HepG2 (cell line): Measurements from ENCODE around the gene CC2D1B. TPM values are rescaled to one million over a fixed set of nuclear protein-coding genes. Genes with fewer than 3 reads are reported as not detected.

ENCODE experiments used
- ATAC-seq: fragments of 200-7000 bp; cut with Tn5 transposase; 3 replicates; pipeline ENCODE4 v1.9.1; 2020; ENCODE audit warnings: mild to moderate bottlenecking, moderate library complexity
- BruUV-seq: library from RNA; stranded (reverse); fragments of 400-500 nt; replicated peaks from 2 replicates; lab custom pipeline; 2021; lab: Mats Ljungman, UMichigan
- CTCF ChIA-PET: fragments of 300-600 bp; formaldehyde crosslinking; extraction: SDS; loops from one replicate; lab custom pipeline; 2021; ENCODE audit warnings: low total read pairs, inconsistent platforms, low intra/inter-chr PET ratio; lab: Yijun Ruan, JAX
- POLR2A ChIA-PET: fragments of 350-600 bp; sonication (Branson Sonifier 250); formaldehyde crosslinking; loops from one replicate; lab custom pipeline; 2020; ENCODE audit warnings: antibody characterized with exemption, inconsistent platforms; lab: Yijun Ruan, JAX
- DNase-seq: peaks from one replicate; pipeline ENCODE4 v3.0.0-alpha.2; 2015; ENCODE audit warnings: low spot score
- FAIRE-seq: peaks from 3 replicates; lab custom pipeline; 2011; peaks lifted over from hg19 to GRCh38; lab: Jason Lieb, UNC
- H2AFZ ChIP-seq: one replicate; pipeline ENCODE4 v1.6.1; 2011; ENCODE audit warnings: low read length, inconsistent platforms
- H3K27ac ChIP-seq: fragments of 300-600 bp; 3 replicates; pipeline ENCODE4 v1.8.0; 2011; ENCODE audit warnings: mixed run types, mild to moderate bottlenecking, mixed read lengths, low read length, inconsistent platforms; ENCODE audit not compliant: insufficient read depth; ENCODE audit errors: extremely low read length
- H3K27me3 ChIP-seq, 2 experiments: fragments of 200-600 bp in 1 of 2; 2 replicates in 1 of 2; 3 replicates in 1 of 2; pipeline versions ENCODE4 v1.6.0 to v1.8.0; 2011; ENCODE audit warnings: low read length in 2 of 2, mild to moderate bottlenecking in 2 of 2, moderate library complexity in 2 of 2, inconsistent platforms in 1 of 2; ENCODE audit not compliant: insufficient read depth in 2 of 2, control insufficient read depth in 1 of 2
- H3K36me3 ChIP-seq, 2 experiments: fragments of 200-600 bp in 1 of 2; replicated peaks in 1 of 2; 2 replicates in 1 of 2; 3 replicates in 1 of 2; pipeline versions ENCODE4 v1.5.1 to v1.8.0; 2011; ENCODE audit warnings: low read length in 2 of 2, inconsistent platforms in 1 of 2; ENCODE audit not compliant: insufficient read depth in 2 of 2, control insufficient read depth in 1 of 2
- H3K4me1 ChIP-seq: 2 replicates; pipeline ENCODE4 v1.5.1; 2012; ENCODE audit warnings: low read length, inconsistent platforms; ENCODE audit not compliant: insufficient read depth
- H3K4me2 ChIP-seq: 2 replicates; pipeline ENCODE4 v1.6.0; 2011; ENCODE audit warnings: low read depth, low read length, inconsistent platforms
- H3K4me3 ChIP-seq, 3 experiments: fragments of 200-600 bp in 1 of 3; sonication (generic), shearing (Covaris generic) in 1 of 3; replicated peaks in 1 of 3; 2 replicates each; pipeline ENCODE4 v1.5.1; 2011 to 2016; ENCODE audit warnings: low read length in 3 of 3, inconsistent platforms in 2 of 3, low read depth in 2 of 3, mild to moderate bottlenecking in 2 of 3, control low read depth in 1 of 3, mixed read lengths in 1 of 3; ENCODE audit not compliant: insufficient read depth in 1 of 3
- H3K79me2 ChIP-seq: one replicate; pipeline ENCODE4 v1.6.1; 2011; ENCODE audit warnings: low read length, inconsistent platforms; ENCODE audit not compliant: insufficient read depth
- H3K9ac ChIP-seq: 2 replicates; pipeline ENCODE4 v1.6.0; 2011; ENCODE audit warnings: mild to moderate bottlenecking, low read depth, low read length, inconsistent platforms; ENCODE audit not compliant: insufficient read depth
- H3K9me3 ChIP-seq: 2 replicates; pipeline ENCODE4 v1.5.1; 2012; ENCODE audit warnings: mild to moderate bottlenecking, low read length
- H4K20me1 ChIP-seq: 2 replicates; pipeline ENCODE4 v1.6.0; 2011; ENCODE audit warnings: inconsistent platforms, mild to moderate bottlenecking, low read length, moderate library complexity; ENCODE audit not compliant: insufficient read depth
- BATF2 ChIP-seq: sonication (generic); formaldehyde crosslinking; IDR thresholded peaks from 2 replicates; pipeline ENCODE4 v1.8.0; 2022; ENCODE audit warnings: mild to moderate bottlenecking, missing genetic modification reagents, moderate library complexity
- E2F5 ChIP-seq: sonication (generic); formaldehyde crosslinking; conservative IDR thresholded peaks from 2 replicates; pipeline ENCODE4 v1.4.0; 2020; ENCODE audit warnings: missing genetic modification reagents
- ESRRA ChIP-seq: sonication (generic); formaldehyde crosslinking; IDR thresholded peaks from 2 replicates; pipeline ENCODE4 v1.5.1; 2020; ENCODE audit warnings: mild to moderate bottlenecking, low read depth, missing genetic modification reagents
- FOXO1 ChIP-seq: sonication (generic); formaldehyde crosslinking; IDR thresholded peaks from 2 replicates; pipeline ENCODE4 v1.4.0; 2020; ENCODE audit warnings: missing genetic modification reagents
- GMEB1 ChIP-seq: sonication (generic); formaldehyde crosslinking; IDR thresholded peaks from 2 replicates; pipeline ENCODE4 v1.5.1; 2020; ENCODE audit warnings: missing genetic modification reagents, mild to moderate bottlenecking, borderline replicate concordance
- GMEB2 ChIP-seq: IDR thresholded peaks from 2 replicates; pipeline ENCODE4 v1.6.1; 2016; ENCODE audit warnings: missing biosample characterization, missing genetic modification reagents, low read depth
- KLF16 ChIP-seq, 2 experiments: sonication (generic) in 1 of 2; formaldehyde crosslinking in 1 of 2; IDR thresholded peaks; 2 replicates each; pipeline versions ENCODE4 v1.6.1 to v1.8.0; 2016 to 2023; ENCODE audit warnings: missing genetic modification reagents in 2 of 2, missing compliant biosample characterization in 1 of 2
- MED13 ChIP-seq: sonication (generic); formaldehyde crosslinking; IDR thresholded peaks from 2 replicates; pipeline ENCODE4 v1.5.0; 2020; ENCODE audit warnings: missing genetic modification reagents
- MEF2D ChIP-seq: sonication (generic); formaldehyde crosslinking; IDR thresholded peaks from 2 replicates; pipeline ENCODE4 v1.5.1; 2020; ENCODE audit warnings: mild to moderate bottlenecking, missing genetic modification reagents
- MLLT10 ChIP-seq: sonication (generic); formaldehyde crosslinking; IDR thresholded peaks from 2 replicates; pipeline ENCODE4 v1.4.0; 2020; ENCODE audit warnings: missing genetic modification reagents
- NFIB ChIP-seq: sonication (generic); formaldehyde crosslinking; IDR thresholded peaks from 2 replicates; pipeline ENCODE4 v1.9.0; 2021; ENCODE audit warnings: missing genetic modification reagents, mild to moderate bottlenecking, borderline replicate concordance
- ZNF264 ChIP-seq: sonication (generic); formaldehyde crosslinking; IDR thresholded peaks from 2 replicates; pipeline ENCODE4 v1.4.0; 2020; ENCODE audit warnings: missing genetic modification reagents
- ZNF431 ChIP-seq: sonication (generic); formaldehyde crosslinking; IDR thresholded peaks from 2 replicates; pipeline ENCODE4 v1.9.0; 2022; ENCODE audit warnings: missing genetic modification reagents, low read depth, mild to moderate bottlenecking, borderline replicate concordance
- ZNF598 ChIP-seq: sonication (generic); formaldehyde crosslinking; IDR thresholded peaks from 2 replicates; pipeline ENCODE4 v1.5.1; 2020; ENCODE audit warnings: mild to moderate bottlenecking, missing genetic modification reagents, borderline replicate concordance
- ZNF83 ChIP-seq: sonication (generic); formaldehyde crosslinking; IDR thresholded peaks from 2 replicates; pipeline ENCODE4 v1.4.0; 2020; ENCODE audit warnings: missing genetic modification reagents, mild to moderate bottlenecking, borderline replicate concordance
- WGBS: methylation state at CpG from one replicate; pipeline ENCODE4 v1.1.6; 2017; ENCODE audit warnings: low lambda C conversion rate; 5-methylcytosine and 5-hydroxymethylcytosine counted together
- in situ Hi-C: cut with HindIII; loops from 2 replicates; pipeline ENCODE4 v1.10.0; 2017; ENCODE audit warnings: low pct_unique_long_range_greater_than_20kb; ENCODE audit not compliant: extremely low pct_ligation_motif_present
- intact Hi-C: fragments of 100-400 bp; cut with micrococcal nuclease; formaldehyde crosslinking; loops from one replicate; pipeline ENCODE4 v1.10.0; 2022; ENCODE audit not compliant: unreplicated experiment
- polyA plus RNA-seq, 8 experiments: library from polyadenylated mRNA; depleted of rRNA in 3 of 8; stranded (reverse) in 7 of 8; unstranded in 1 of 8; fragments of >200 nt; fragmentation: Illumina TruSeq in 4 of 8; extraction: Trizol in 4 of 8; gene quantifications; 2 replicates each; pipeline versions ENCODE4 v1.2.1 to v1.2.3, GENCODE V29; 2011 to 2016; ENCODE audit warnings: low read depth in 4 of 8, missing spikeins in 1 of 8, mixed read lengths in 1 of 8; ENCODE audit not compliant: insufficient read depth in 1 of 8
- total RNA-seq, 5 experiments: library from RNA; depleted of rRNA; stranded (reverse); fragments of >200 nt; fragmentation: Illumina TruSeq; extraction: Trizol; gene quantifications; 2 replicates each; pipeline ENCODE4 v1.2.3, GENCODE V29; 2016; ENCODE audit warnings: low read depth in 1 of 5
- TF ChIP-seq, protein P1 (sequence below): sonication (generic); formaldehyde crosslinking; IDR thresholded peaks from 2 replicates; pipeline ENCODE4 v1.4.0; 2020; ENCODE audit warnings: mild to moderate bottlenecking, missing genetic modification reagents

CC2D1B gene
- total and polyA plus RNA-seq, 2 of the 13 experiments (the other 11 are each of a cell fraction or from before 2014, with no cell fraction given) = 7.2 to 19.2 TPM

DNA sequence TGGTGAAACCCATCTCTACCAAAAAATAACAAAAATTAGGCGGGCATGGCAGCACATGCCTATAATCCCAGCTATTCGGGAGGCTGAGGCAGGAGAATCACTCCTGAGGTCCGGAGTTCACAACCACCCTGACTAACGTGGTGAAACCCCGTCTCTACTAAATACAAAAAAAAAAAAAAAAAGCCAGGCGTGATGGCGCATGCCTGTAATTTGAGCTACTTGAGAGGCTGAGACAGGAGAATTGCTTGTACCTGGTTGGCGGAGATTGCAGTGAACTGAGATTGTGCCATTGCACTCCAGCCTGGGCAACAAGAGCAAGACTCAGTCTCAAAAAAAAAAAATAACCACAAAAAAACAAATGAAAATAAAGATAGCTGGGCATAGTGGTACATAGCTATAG is 42.3 kb downstream of the CC2D1B start:
- Histone ChIP-seq H3K9me3 (no peaks in the 10 kb centered on the region), H3K27me3 (no peaks in the 10 kb centered on the region), H4K20me1 (no peaks in the 10 kb centered on the region), H3K4me1 (peaks cover 13% of the 10 kb centered on the region), H3K9ac (no peak overlapping the region), H3K4me2 (no peak overlapping the region), H3K27ac (no peak overlapping the region), H2AFZ (no peak overlapping the region), H3K79me2 (no peaks in the 10 kb centered on the region), H3K36me3 (no peaks in the 10 kb centered on the region), H3K4me3 (no peak overlapping the region)
- in situ Hi-C loops (no loop called here), intact Hi-C loops (no loop called here)
- DNase-seq (no peak), FAIRE-seq (no peak), ATAC-seq (no peak)
- CTCF ChIA-PET = no interaction called here
- 93% methylated on average over 8 of the region's 8 CpGs for WGBS
- TF ChIP-seq ZNF431 (CRISPR knock-in tag) (no peak), FOXO1 (CRISPR knock-in tag) (no peak), ZNF264 (CRISPR knock-in tag) (no peak), ZNF83 (CRISPR knock-in tag) (no peak), MLLT10 (CRISPR knock-in tag) (no peak), KLF16 (CRISPR knock-in tag; IDR thresholded peaks at IDR 0.05) (no peak), E2F5 (CRISPR knock-in tag) (no peak), MEF2D (CRISPR knock-in tag) (no peak), GMEB1 (CRISPR knock-in tag) (no peak), ZNF598 (CRISPR knock-in tag) (no peak), GMEB2 (CRISPR knock-in tag) (no peak), BATF2 (CRISPR knock-in tag) (no peak), ESRRA (no peak), MED13 (no peak), NFIB (CRISPR knock-in tag) (no peak)
- TF ChIP-seq, protein P1, sequence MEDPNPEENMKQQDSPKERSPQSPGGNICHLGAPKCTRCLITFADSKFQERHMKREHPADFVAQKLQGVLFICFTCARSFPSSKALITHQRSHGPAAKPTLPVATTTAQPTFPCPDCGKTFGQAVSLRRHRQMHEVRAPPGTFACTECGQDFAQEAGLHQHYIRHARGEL (CRISPR knock-in tag) = no peak
- BruUV-seq = no TSS peak
- POLR2A ChIA-PET = no interaction called here
